Measurements from ENCODE around the gene ZNF487.

Gene ZNF487

DNA sequence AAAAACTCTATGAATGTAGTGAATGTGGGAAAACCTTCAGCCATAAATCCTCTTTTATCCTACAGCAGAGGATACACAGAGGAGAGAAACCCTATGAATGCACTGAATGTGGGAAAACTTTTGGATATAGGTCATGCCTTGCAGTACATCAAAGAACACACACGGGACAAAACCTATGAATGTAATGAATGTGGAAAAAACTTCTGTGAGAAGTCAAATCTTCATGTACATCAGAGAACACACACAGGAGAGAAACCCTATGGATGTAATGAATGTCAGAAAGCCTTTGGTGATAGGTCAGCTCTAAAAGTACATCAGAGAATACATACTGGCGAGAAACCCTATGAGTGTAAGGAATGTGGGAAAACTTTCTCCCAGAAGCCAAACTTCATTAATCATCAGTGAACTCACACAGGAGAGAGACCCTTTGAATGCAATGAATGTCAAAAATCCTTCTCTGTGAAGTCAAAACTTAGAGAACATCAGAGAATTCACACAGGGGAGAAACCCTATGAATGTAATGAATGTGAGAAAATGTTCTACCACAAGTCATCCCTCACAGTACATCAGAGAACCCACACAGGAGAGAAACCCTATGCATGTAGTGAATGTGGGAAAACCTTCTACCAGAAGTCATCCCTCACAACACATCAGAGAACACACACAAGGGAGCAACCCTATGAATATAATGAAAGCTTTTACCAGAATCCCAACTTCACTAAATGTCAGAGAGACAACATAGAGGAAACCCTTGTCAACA lies 45.6 kb downstream of the ZNF487 start:
- Histone ChIP-seq H3K36me3 (ENCODE audit: insufficient read depth, low read length) (0 out of 2 replicates have a peak, but pooled peaks cover 4% of the 10 kb centered on the region), H3K79me2 (ENCODE audit: insufficient read depth, low read length) (no peaks in the 10 kb centered on the region), H3K4me3 (ENCODE audit: low read depth in 1 of 2, low read length in 2 of 2) (no peak overlapping the region), H3K9me3 (ENCODE audit: insufficient read depth, low read length, severe bottlenecking) (peaks cover 18% of the 10 kb centered on the region), H3K27me3 (ENCODE audit: insufficient read depth, low read length, poor library complexity) (no peaks in the 10 kb centered on the region), H3K27ac (ENCODE audit: low read length) (no peak overlapping the region), H3K9ac (ENCODE audit: low read depth, low read length) (no peak overlapping the region), H4K20me1 (ENCODE audit: insufficient read depth, low read length) (no peaks in the 10 kb centered on the region), H3K4me2 (ENCODE audit: insufficient read depth, low read length) (no peak overlapping the region), H2AFZ (ENCODE audit: low read depth, low read length) (no peak overlapping the region), H3K4me1 (ENCODE audit: insufficient read depth, low read length) (no peaks in the 10 kb centered on the region)
- TF ChIP-seq EZH2 (IDR thresholded peaks at IDR 0.05; ENCODE audit: borderline replicate concordance, low read depth, low read length, severe bottlenecking), result no peak
- TF ChIP-seq, protein P1, sequence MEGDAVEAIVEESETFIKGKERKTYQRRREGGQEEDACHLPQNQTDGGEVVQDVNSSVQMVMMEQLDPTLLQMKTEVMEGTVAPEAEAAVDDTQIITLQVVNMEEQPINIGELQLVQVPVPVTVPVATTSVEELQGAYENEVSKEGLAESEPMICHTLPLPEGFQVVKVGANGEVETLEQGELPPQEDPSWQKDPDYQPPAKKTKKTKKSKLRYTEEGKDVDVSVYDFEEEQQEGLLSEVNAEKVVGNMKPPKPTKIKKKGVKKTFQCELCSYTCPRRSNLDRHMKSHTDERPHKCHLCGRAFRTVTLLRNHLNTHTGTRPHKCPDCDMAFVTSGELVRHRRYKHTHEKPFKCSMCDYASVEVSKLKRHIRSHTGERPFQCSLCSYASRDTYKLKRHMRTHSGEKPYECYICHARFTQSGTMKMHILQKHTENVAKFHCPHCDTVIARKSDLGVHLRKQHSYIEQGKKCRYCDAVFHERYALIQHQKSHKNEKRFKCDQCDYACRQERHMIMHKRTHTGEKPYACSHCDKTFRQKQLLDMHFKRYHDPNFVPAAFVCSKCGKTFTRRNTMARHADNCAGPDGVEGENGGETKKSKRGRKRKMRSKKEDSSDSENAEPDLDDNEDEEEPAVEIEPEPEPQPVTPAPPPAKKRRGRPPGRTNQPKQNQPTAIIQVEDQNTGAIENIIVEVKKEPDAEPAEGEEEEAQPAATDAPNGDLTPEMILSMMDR (IDR thresholded peaks at IDR 0.05; ENCODE audit: borderline replicate concordance, extremely low read depth, low read length, poor library complexity, severe bottlenecking), result no peak
- DNase-seq (no peak), ATAC-seq (ENCODE audit: insufficient read depth, low read depth) (no peak)

DNA sequence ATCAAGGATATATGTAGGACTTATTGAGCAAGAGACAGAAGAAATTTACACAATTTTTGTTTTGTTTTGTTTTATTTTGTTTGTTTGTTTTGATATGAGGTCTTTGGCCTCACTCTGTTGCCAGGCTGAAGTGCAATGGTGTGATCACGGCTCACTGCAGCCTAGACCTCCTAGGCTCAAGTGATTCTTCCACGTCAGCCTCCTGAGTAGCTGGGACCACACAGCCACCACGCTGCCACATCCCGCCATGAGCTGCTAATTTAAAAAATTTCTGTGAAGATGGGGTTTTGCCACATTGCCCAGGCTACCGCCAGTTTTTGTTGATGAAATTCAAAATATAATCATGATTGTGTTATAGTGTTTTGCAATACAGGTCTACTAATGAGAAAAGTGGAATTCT lies 54.9 kb downstream of the ZNF487 start:
- no peaks in the 10 kb centered on the region for H3K27me3 ChIP-seq (ENCODE audit: insufficient read depth, low read length, poor library complexity)
- no peaks in the 10 kb centered on the region for H3K4me1 ChIP-seq (ENCODE audit: insufficient read depth, low read length)
- no peaks in the 10 kb centered on the region for H4K20me1 ChIP-seq (ENCODE audit: insufficient read depth, low read length)
- no peak overlapping the region for H3K27ac ChIP-seq (ENCODE audit: low read length)
- H3K79me2 ChIP-seq (ENCODE audit: insufficient read depth, low read length), result no peaks in the 10 kb centered on the region
- no peaks in the 10 kb centered on the region for H3K36me3 ChIP-seq (ENCODE audit: insufficient read depth, low read length)
- H3K4me2 ChIP-seq (ENCODE audit: insufficient read depth, low read length), result no peak overlapping the region
- TF ChIP-seq, protein P1 (IDR thresholded peaks at IDR 0.05; ENCODE audit: borderline replicate concordance, extremely low read depth, low read length, poor library complexity, severe bottlenecking), result no peak
- no peak for TF ChIP-seq EZH2 (IDR thresholded peaks at IDR 0.05; ENCODE audit: borderline replicate concordance, low read depth, low read length, severe bottlenecking)
- DNase-seq (no peak), ATAC-seq (ENCODE audit: insufficient read depth, low read depth) (no peak)
- H3K9ac ChIP-seq (ENCODE audit: low read depth, low read length), result no peak overlapping the region
- no peak overlapping the region for H3K4me3 ChIP-seq (ENCODE audit: low read depth in 1 of 2, low read length in 2 of 2)
- H2AFZ ChIP-seq (ENCODE audit: low read depth, low read length), result no peak overlapping the region
- H3K9me3 ChIP-seq (ENCODE audit: insufficient read depth, low read length, severe bottlenecking), result no peaks in the 10 kb centered on the region

DNA sequence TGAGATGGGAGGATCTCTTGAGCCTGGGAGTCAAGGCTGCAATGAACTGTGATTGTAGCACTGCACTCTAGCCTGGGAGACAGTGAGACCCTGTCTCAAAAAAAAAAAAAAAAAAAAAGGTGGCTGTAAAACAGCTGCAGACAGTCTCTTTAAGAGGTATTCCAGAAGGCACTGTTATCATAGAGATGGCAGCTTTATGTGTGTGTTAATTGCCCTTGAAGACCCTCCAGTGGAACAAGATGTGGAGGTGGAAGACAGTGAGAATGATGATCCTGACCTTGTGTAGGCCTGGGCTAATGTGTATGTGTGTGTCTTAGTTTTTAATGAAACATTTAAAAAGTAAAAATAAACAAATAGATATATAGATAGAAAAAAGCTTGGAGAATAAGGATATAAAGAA lies 66.0 kb downstream of the ZNF487 start:
- no peaks in the 10 kb centered on the region for H4K20me1 ChIP-seq (ENCODE audit: insufficient read depth, low read length)
- TF ChIP-seq, protein P1 (IDR thresholded peaks at IDR 0.05; ENCODE audit: borderline replicate concordance, extremely low read depth, low read length, poor library complexity, severe bottlenecking), result no peak
- no peak for TF ChIP-seq EZH2 (IDR thresholded peaks at IDR 0.05; ENCODE audit: borderline replicate concordance, low read depth, low read length, severe bottlenecking)
- H3K4me1 ChIP-seq (ENCODE audit: insufficient read depth, low read length), result no peaks in the 10 kb centered on the region
- H3K27ac ChIP-seq (ENCODE audit: low read length), result no peak overlapping the region
- no peaks in the 10 kb centered on the region for H3K9me3 ChIP-seq (ENCODE audit: insufficient read depth, low read length, severe bottlenecking)
- H3K4me3 ChIP-seq (ENCODE audit: low read depth in 1 of 2, low read length in 2 of 2), result no peak overlapping the region
- H3K4me2 ChIP-seq (ENCODE audit: insufficient read depth, low read length), result no peak overlapping the region
- H3K79me2 ChIP-seq (ENCODE audit: insufficient read depth, low read length), result no peaks in the 10 kb centered on the region
- H2AFZ ChIP-seq (ENCODE audit: low read depth, low read length), result no peak overlapping the region
- H3K36me3 ChIP-seq (ENCODE audit: insufficient read depth, low read length), result no peaks in the 10 kb centered on the region
- DNase-seq, result no peak
- H3K9ac ChIP-seq (ENCODE audit: low read depth, low read length), result no peak overlapping the region
- no peak for ATAC-seq (ENCODE audit: insufficient read depth, low read depth)
- no peaks in the 10 kb centered on the region for H3K27me3 ChIP-seq (ENCODE audit: insufficient read depth, low read length, poor library complexity)
